Right cardiac atrium (tissue), 5 donors: Measurements from ENCODE around the gene SMG6. TPM values are rescaled to one million over a fixed set of nuclear protein-coding genes. Genes with fewer than 3 reads are reported as not detected.

Source experiments
- ATAC-seq, 2 donors: fragments of 200-7000 bp; cut with Tn5 transposase; one replicate each; pipeline versions ENCODE4 v1.8.0 to v1.9.1; 2020; ENCODE audit warnings: moderate library complexity in 2 of 2, mild to moderate bottlenecking in 1 of 2
- DNase-seq, 3 donors: peaks; one replicate each; pipeline ENCODE4 v3.0.0-alpha.2; 2020
- H3K27ac ChIP-seq: one replicate; pipeline ENCODE4 v1.5.1; 2013; ENCODE audit warnings: mild to moderate bottlenecking, low read length, control low read depth, moderate library complexity
- H3K27me3 ChIP-seq: one replicate; pipeline ENCODE4 v1.6.1; 2013; ENCODE audit not compliant: control insufficient read depth, insufficient read depth
- H3K4me1 ChIP-seq: one replicate; pipeline ENCODE4 v1.6.1; 2013; ENCODE audit warnings: low read length; ENCODE audit not compliant: control insufficient read depth, insufficient read depth
- H3K4me3 ChIP-seq: one replicate; pipeline ENCODE4 v1.5.1; 2013; ENCODE audit warnings: low read length, control low read depth
- H3K9me3 ChIP-seq: one replicate; pipeline ENCODE4 v1.6.1; 2013; ENCODE audit warnings: low read length; ENCODE audit not compliant: control insufficient read depth
- WGBS: extraction: QIAGEN DNeasy Blood & Tissue Kit; methylation state at CpG from one replicate; pipeline ENCODE4 v1.1.7; 2013; 5-methylcytosine and 5-hydroxymethylcytosine counted together
- intact Hi-C, 4 donors: fragments of 100-400 bp; cut with DNase I; formaldehyde crosslinking; loops; one replicate each; pipeline versions ENCODE4 v1.11.0 to v1.14.0; 2022 to 2023
- polyA plus RNA-seq: library from polyadenylated mRNA; stranded (reverse); fragments of 200-250 nt; gene quantifications from one replicate; pipeline ENCODE4 v1.2.3, GENCODE V29; 2013
- total RNA-seq, 4 donors: library from RNA; stranded (reverse); fragmentation: NEBNext Ultra II Directional; extraction: Animal tissue kit (Norgen Biotek cat#: 25700); gene quantifications; one replicate each; pipeline ENCODE4 v1.2.1, GENCODE V29; 2021
- donor health status: healthy with polysubstance abuse.
- donor health status: DM: no; HTN: yes; CAD: no.
- donor health status: DM: no; HTN: no; CAD: no.
- donor health status: DM: no; HTN: yes; CAD: no; lungs with severe emphysema.
- donor health status: DM: yes; HTN: yes; CAD: no.

The SMG6 gene
- total and polyA plus RNA-seq, 5 donors = 18.7 to 36.0 (median 27.6) TPM

DNA sequence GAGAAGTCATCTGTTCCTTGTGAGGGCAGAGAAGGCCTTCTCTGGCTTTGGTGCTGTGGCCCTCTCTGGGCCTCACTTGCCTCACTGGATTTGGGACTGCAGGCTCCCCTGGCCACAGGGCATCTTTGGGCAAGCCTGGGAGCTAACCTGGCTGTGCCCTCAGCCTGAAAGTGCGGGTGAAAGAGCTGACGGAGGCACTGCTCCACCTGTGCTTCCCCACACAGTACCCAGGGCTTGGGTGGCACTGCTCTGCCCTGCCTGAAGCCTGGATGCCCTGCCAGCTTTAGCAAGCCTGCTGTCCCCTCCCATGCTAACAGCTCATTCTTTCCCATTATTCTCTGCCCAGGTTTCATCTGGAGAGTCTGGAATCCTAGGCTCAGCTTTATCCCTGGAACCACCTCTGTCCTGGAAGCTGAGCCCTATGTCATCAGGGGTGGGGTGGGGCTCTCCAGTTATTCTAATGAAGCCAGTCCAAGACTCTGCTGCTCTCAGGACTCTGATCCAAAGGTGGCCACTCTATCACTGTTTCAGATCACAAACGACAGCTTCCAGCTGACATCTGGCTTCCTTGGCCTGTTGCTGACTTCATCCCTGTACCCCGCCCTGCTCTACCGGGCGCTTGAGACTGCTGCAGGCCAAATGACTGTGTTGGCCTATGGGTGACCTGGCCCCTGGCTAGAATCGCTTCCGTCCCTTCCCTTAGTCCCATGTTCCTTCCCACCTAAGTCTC lies 219.4 kb downstream of the SMG6 start:
- intact Hi-C loops = no loop called here
- ATAC-seq (peak; percentile 53 to 83), DNase-seq (peak; percentile 75 to 88 (median 82))
- 48% methylated on average over 8 of the region's 8 CpGs for WGBS
- H3K9me3 ChIP-seq = no peaks in the 10 kb centered on the region
- peak overlapping the region; percentile 99 for H3K27ac ChIP-seq
- no peak overlapping the region for H3K4me3 ChIP-seq
- H3K27me3 ChIP-seq = no peaks in the 10 kb centered on the region
- H3K4me1 ChIP-seq = peaks cover 56% of the 10 kb centered on the region

DNA sequence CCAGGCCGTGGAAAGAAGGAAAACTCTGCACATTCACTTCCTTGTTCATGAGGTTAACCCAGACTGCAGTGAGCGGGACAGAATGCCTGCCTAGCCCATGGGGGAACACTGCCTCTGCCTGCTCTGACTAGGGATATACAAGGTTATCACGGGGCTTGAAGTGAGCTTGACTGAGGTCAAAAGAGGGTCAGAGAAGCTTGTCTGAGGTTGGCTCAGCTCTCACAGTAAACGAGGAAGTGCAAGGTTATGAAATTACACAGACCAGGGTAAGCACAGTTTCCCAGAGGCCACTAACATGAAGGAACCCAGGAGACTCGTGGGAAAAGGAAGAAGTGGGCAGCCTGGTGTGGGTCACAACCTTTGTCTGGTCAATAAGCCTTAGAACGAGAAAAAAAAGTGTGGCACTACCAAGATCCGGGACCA lies 220.0 kb downstream of the SMG6 start:
- intact Hi-C loops = no loop called here

GRCh38 chr17:2082003-2082781 lies 221.4 kb downstream of the SMG6 start:
- peaks cover 37% of the 10 kb centered on the region for H3K4me1 ChIP-seq
- intact Hi-C loops = no loop called here

More for the DNA sequence above, 220.0 kb downstream of the SMG6 start:
- peak overlapping the region; percentile 99 for H3K27ac ChIP-seq
- 27% methylated on average over 7 of the region's 7 CpGs for WGBS
- DNase-seq = peak in 1 of 3 donors; percentile 27
- no peaks in the 10 kb centered on the region for H3K27me3 ChIP-seq
- H3K4me1 ChIP-seq = peaks cover 51% of the 10 kb centered on the region
- H3K9me3 ChIP-seq = no peaks in the 10 kb centered on the region
- ATAC-seq = peak; percentile 34 to 38
- H3K4me3 ChIP-seq = no peak overlapping the region

DNA sequence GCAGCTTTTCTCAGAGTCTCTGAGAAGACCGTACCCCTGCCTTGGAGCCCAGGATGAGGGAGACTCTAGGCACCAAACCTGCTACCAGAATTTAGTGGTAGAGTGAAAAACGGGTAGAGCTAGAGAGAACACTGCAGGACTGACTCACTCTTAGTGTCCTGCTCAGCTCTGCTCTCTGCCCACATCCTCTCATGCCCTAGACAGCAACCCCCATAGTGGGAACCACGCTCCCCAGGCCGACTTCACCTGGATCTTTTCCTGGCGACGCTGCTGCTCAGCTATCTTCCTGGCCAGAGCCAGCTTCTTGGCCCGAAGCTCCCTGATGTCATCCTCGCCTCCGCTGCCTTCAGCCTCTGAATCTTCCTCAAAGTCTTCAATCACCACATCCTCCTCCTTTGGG lies 222.0 kb downstream of the SMG6 start:
- Histone ChIP-seq H3K27ac (no peak overlapping the region), H3K4me1 (peaks cover 34% of the 10 kb centered on the region), H3K27me3 (no peaks in the 10 kb centered on the region), H3K4me3 (no peak overlapping the region), H3K9me3 (no peaks in the 10 kb centered on the region)
- ATAC-seq (no peak), DNase-seq (no peak)
- intact Hi-C loops = no loop called here
- 76% methylated on average over 9 of the region's 9 CpGs for WGBS

More at GRCh38 chr17:2082003-2082781, 221.4 kb downstream of the SMG6 start:
- 79% methylated on average over 9 of the region's 9 CpGs for WGBS
- Histone ChIP-seq H3K27me3 (no peaks in the 10 kb centered on the region), H3K4me3 (no peak overlapping the region), H3K27ac (peak overlapping the region; percentile 23), H3K9me3 (no peaks in the 10 kb centered on the region)
- no peak for ATAC-seq
- DNase-seq = no peak

DNA sequence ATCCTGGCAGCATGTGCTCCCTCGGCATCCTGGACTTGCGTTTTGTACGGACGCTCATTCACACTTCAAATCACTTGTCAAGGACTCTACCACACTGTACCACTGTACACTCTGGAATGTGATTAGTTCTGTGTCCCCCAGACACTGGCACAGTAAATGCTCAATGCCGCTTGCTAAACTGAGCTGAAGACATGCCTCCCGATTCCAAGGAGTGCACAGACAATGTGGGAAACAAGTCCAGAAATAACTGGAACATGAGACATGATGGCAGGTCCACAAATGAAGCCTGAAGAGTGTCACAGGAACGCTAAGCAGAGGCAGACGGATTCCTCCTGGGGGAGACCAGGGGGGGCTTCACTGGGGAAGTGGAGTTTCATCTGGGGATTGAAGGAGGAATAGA lies 226.5 kb downstream of the SMG6 start:
- Histone ChIP-seq H3K4me3 (no peak overlapping the region), H3K27me3 (no peaks in the 10 kb centered on the region), H3K4me1 (peaks cover 16% of the 10 kb centered on the region), H3K9me3 (no peaks in the 10 kb centered on the region), H3K27ac (peak overlapping the region; percentile 84)
- DNase-seq = no peak
- WGBS = 58% methylated on average over 8 of the region's 8 CpGs
- ATAC-seq = no peak
- intact Hi-C loops = no loop called here

GRCh38 chr17:2076087-2076984 lies 227.2 kb downstream of the SMG6 start:
- DNase-seq (peak in 2 of 3 donors; percentile 27 to 57), ATAC-seq (no peak)
- Histone ChIP-seq H3K4me1 (peaks cover 17% of the 10 kb centered on the region), H3K9me3 (no peaks in the 10 kb centered on the region), H3K27ac (peak overlapping the region; percentile 84), H3K4me3 (no peak overlapping the region), H3K27me3 (no peaks in the 10 kb centered on the region)
- WGBS = 49% methylated on average over 17 of the region's 17 CpGs
- intact Hi-C loops = no loop called here

- H3K4me3 ChIP-seq = no peak overlapping the region
- 38% methylated on average over 13 of the region's 13 CpGs for WGBS
- peaks cover 19% of the 10 kb centered on the region for H3K4me1 ChIP-seq
- ATAC-seq = peak; percentile 63 to 77
- H3K9me3 ChIP-seq = no peaks in the 10 kb centered on the region
- no peaks in the 10 kb centered on the region for H3K27me3 ChIP-seq
- peak; percentile 64 to 84 (median 80) for DNase-seq
- intact Hi-C loops = no loop called here
- peak overlapping the region; percentile 84 for H3K27ac ChIP-seq
Observed at GRCh38 chr17:2075336-2076086, 228.1 kb downstream of the SMG6 start.

DNA sequence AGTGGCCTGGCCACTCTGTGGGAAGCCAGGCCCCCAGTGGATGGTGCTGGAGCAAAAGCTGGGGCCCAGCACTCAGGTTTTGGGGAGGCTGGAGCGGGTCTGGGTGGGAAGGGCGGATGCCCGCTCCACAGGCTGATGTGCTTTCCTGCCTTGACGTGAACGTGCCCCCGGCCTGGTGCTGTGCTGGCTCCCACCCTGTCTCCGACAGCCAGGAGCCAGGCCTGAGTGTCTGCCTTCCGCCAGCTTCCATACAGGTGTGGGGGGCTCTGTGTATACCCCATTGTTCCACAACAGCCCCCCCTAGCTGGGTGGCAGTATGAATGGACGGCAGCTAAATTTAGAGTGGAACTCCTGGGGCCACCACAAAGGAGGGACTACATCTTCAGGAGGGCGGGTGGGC lies 228.7 kb downstream of the SMG6 start:
- intact Hi-C loops = no loop called here
- no peak for ATAC-seq

GRCh38 chr17:2071455-2072281 lies 231.9 kb downstream of the SMG6 start:
- DNase-seq (peak; percentile 76 to 90 (median 89)), ATAC-seq (peak; percentile 65)
- no peaks in the 10 kb centered on the region for H3K9me3 ChIP-seq
- intact Hi-C loops = no loop called here
- H3K27me3 ChIP-seq = no peaks in the 10 kb centered on the region
- WGBS = 47% methylated on average over 31 of the region's 31 CpGs
- H3K27ac ChIP-seq = peak overlapping the region; percentile 85
- H3K4me3 ChIP-seq = no peak overlapping the region
- peaks cover 26% of the 10 kb centered on the region for H3K4me1 ChIP-seq

More for the DNA sequence above, 228.7 kb downstream of the SMG6 start:
- Histone ChIP-seq H3K4me1 (peaks cover 19% of the 10 kb centered on the region), H3K9me3 (no peaks in the 10 kb centered on the region), H3K27ac (peak overlapping the region; percentile 78), H3K27me3 (no peaks in the 10 kb centered on the region), H3K4me3 (no peak overlapping the region)
- 63% methylated on average over 10 of the region's 10 CpGs for WGBS
- peak in 1 of 3 donors; percentile 55 for DNase-seq
